DMS53 treated with DMSO at 0.1 percent for 48 hours (cell line): ENCODE data around the gene ZNF469.
"Not testable (repeated sequence)": the region's sequence is repeated elsewhere in the genome, so short reads cannot be mapped to it uniquely, and the experiment has no call there.

Experiments
- DNase-seq: peaks from one replicate; lab custom pipeline; 2025; ENCODE audit not compliant: unreplicated experiment; lab: John Stamatoyannopoulos, UW

ZNF469 gene

GRCh38 chr16:88360401-88360800, 22.4 kb upstream of the ZNF469 start:
- DNase-seq: not testable (repeated sequence)

GRCh38 chr16:88360999-88361398, 21.8 kb upstream of the ZNF469 start:
- no peak for DNase-seq

- no peak for DNase-seq
Measured at GRCh38 chr16:88361775-88362174, 21.0 kb upstream of the ZNF469 start.

GRCh38 chr16:88363239-88363891, 19.4 kb upstream of the ZNF469 start:
- no peak for DNase-seq

- no peak for DNase-seq
Measured at GRCh38 chr16:88365244-88365865, 17.4 kb upstream of the ZNF469 start.

- DNase-seq: no peak
Measured at GRCh38 chr16:88366032-88366703, 16.6 kb upstream of the ZNF469 start.

- no peak for DNase-seq
Measured at GRCh38 chr16:88366704-88367047, 16.1 kb upstream of the ZNF469 start.

- no peak for DNase-seq
Measured at GRCh38 chr16:88367560-88367959, 15.2 kb upstream of the ZNF469 start.

GRCh38 chr16:88368036-88368435, 14.7 kb upstream of the ZNF469 start:
- no peak for DNase-seq

- DNase-seq: no peak
Measured at GRCh38 chr16:88368994-88369393, 13.8 kb upstream of the ZNF469 start.

GRCh38 chr16:88369447-88370008, 13.2 kb upstream of the ZNF469 start:
- no peak for DNase-seq

GRCh38 chr16:88370365-88370764, 12.4 kb upstream of the ZNF469 start:
- DNase-seq: no peak

GRCh38 chr16:88372522-88372921, 10.2 kb upstream of the ZNF469 start:
- DNase-seq: no peak

- DNase-seq: no peak
Measured at GRCh38 chr16:88373211-88373610, 9.5 kb upstream of the ZNF469 start.

- DNase-seq: no peak
Measured at GRCh38 chr16:88373927-88374492, 8.7 kb upstream of the ZNF469 start.

GRCh38 chr16:88374736-88375135, 8.0 kb upstream of the ZNF469 start:
- DNase-seq: no peak

- DNase-seq: no peak
Measured at GRCh38 chr16:88375236-88375975, 7.4 kb upstream of the ZNF469 start.

GRCh38 chr16:88375996-88376834, 6.5 kb upstream of the ZNF469 start:
- no peak for DNase-seq

GRCh38 chr16:88376835-88377726, 5.7 kb upstream of the ZNF469 start:
- no peak for DNase-seq
